Fibroblast of the conjunctiva (primary cell): ENCODE measurements around the gene L3MBTL2.

Source experiments
- DNase-seq: peaks from one replicate; pipeline ENCODE4 v3.0.0-alpha.2; 2010; ENCODE audit warnings: low read depth

L3MBTL2 gene

DNA sequence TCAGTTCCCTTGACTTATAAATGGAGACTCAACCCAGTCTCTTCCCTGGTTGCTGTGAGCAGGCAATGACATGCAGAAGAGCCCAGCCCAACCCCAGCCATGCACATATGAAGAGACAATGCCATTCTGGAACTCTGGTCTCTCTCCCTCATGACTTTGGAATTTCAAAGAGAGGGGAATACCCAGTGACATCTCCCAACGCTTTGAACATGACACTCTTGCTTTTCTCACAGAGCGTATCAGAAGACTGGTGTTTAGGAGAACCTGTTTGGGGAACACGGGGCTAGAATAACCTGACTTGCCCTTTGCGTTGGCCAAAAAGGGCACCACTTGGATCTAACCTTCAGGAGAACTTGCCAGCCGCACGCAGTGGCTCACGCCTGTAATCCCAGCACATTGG lies 68.0 kb downstream of the L3MBTL2 start:
- DNase-seq = no peak

DNA sequence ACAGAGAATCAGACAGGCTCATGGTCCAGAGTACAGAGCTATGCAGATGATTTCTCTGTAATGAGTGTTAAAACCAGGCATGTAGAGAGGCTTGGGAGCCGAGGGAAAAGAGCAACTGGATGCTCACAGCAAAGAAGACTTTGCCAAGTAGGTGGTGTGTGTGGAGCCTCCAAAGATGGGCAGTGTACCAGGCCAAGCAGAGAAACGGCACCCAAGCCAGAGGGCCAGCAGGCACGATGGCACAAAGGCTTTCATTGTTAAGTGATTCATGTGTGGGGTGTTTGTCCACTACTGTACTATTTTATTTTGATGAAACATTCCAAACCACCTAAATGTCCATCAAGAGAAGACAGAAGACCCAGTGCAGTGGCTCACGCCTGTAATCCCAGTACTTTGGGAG lies 69.7 kb downstream of the L3MBTL2 start:
- no peak for DNase-seq

DNA sequence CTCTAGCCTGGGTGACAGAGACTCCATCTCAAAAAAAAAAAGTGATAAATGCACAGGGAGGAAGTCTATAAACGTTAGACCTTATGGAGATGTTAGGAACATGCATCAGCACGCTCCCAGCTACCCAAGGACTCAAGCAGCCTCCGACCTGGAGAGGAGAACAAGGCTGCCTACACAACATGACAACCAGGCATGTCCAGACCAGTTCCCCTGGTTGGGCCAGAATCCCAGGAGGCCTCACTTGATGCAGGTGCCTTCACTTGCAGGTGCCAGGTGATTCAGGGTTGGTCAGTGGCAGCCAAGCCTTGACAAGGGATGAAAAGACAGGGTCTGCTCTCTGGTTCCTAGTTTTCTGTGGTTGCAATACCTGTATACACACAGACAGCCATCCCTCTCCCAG lies 75.0 kb downstream of the L3MBTL2 start:
- no peak for DNase-seq

DNA sequence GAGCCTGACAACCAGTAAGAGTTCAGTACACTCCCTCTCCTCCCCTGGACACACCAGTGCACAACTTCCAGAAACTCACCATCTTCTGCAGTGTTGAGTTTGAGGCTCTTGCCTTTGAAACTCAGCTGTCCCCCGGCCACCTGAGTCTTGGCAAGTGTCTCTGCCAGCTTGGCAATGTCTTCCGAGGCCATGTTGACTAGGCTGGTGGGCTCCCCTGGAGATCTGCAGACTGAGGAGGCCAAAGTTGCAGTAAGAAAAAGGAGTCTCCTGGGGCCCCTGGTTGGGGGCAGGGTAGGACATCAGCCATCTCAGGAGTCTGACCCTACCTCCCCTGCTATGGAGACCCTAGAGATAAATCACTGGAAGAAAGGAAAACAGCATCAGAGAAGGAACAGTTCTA lies 75.7 kb downstream of the L3MBTL2 start:
- no peak for DNase-seq
